ENCODE data around the gene PPFIA1. TPM values are rescaled to one million over a fixed set of nuclear protein-coding genes. Genes with fewer than 3 reads are reported as not detected.

Gene PPFIA1
- total RNA-seq, 2 donors from 2014 or later = 105 to 118 TPM

DNA sequence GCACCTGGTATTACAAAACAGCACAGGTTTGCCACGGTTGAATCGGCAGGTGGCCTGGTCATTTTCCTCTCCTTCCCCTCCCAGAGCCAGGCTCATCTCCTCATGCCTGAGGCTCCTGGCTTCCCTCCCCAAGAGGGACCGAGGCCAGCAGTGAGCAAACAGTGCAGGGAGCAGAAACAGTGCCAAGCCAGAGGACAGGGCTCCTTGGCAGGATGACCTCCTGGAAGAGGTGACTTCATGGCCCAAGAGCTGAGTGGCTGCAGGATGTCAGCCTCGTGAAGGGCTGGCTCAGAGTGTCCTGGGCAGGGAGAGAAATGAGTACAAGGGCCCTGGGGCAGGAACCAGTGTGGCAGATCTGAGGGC lies 22.8 kb upstream of the PPFIA1 start:
- peaks cover 66% of the 10 kb centered on the region for H3K4me1 Mint-ChIP-seq
- H3K4me3 Mint-ChIP-seq = no peak overlapping the region
- DNase-seq = no peak
- no peak overlapping the region for H3K9ac ChIP-seq (ENCODE audit: extremely low read depth, low read length, poor library complexity, severe bottlenecking)
- no peaks in the 10 kb centered on the region for H3K36me3 Mint-ChIP-seq (ENCODE audit: low read depth)
- TF ChIP-seq, protein P1, sequence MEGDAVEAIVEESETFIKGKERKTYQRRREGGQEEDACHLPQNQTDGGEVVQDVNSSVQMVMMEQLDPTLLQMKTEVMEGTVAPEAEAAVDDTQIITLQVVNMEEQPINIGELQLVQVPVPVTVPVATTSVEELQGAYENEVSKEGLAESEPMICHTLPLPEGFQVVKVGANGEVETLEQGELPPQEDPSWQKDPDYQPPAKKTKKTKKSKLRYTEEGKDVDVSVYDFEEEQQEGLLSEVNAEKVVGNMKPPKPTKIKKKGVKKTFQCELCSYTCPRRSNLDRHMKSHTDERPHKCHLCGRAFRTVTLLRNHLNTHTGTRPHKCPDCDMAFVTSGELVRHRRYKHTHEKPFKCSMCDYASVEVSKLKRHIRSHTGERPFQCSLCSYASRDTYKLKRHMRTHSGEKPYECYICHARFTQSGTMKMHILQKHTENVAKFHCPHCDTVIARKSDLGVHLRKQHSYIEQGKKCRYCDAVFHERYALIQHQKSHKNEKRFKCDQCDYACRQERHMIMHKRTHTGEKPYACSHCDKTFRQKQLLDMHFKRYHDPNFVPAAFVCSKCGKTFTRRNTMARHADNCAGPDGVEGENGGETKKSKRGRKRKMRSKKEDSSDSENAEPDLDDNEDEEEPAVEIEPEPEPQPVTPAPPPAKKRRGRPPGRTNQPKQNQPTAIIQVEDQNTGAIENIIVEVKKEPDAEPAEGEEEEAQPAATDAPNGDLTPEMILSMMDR (conservative IDR thresholded peaks at IDR 0.05) = no peak
- H3K27me3 Mint-ChIP-seq (ENCODE audit: insufficient read depth) = no peaks in the 10 kb centered on the region
- peaks cover 2% of the 10 kb centered on the region for H3K9me3 Mint-ChIP-seq
- no peaks in the 10 kb centered on the region for H3K27me3 ChIP-seq (ENCODE audit: control insufficient read depth, insufficient read depth, low read length, poor library complexity, severe bottlenecking)
- no peak overlapping the region for H3K4me3 ChIP-seq (ENCODE audit: low read length)
- H3K36me3 ChIP-seq (ENCODE audit: control insufficient read depth, insufficient read depth, low read length) = no peaks in the 10 kb centered on the region
- no peak overlapping the region for H3K27ac Mint-ChIP-seq
- WGBS, 2 experiments (ENCODE audit: insufficient coverage in 1 of 2, insufficient read length in 1 of 2) = 76 to 100% methylated on average over 2 to 4 of the region's 4 CpGs
- H3K27ac ChIP-seq (ENCODE audit: low read depth, low read length) = no peak overlapping the region
- peaks cover 20% of the 10 kb centered on the region for H3K4me1 ChIP-seq (ENCODE audit: control insufficient read depth, insufficient read depth, low read length)
- H3K9me3 ChIP-seq (ENCODE audit: control insufficient read depth, low read length) = no peaks in the 10 kb centered on the region

DNA sequence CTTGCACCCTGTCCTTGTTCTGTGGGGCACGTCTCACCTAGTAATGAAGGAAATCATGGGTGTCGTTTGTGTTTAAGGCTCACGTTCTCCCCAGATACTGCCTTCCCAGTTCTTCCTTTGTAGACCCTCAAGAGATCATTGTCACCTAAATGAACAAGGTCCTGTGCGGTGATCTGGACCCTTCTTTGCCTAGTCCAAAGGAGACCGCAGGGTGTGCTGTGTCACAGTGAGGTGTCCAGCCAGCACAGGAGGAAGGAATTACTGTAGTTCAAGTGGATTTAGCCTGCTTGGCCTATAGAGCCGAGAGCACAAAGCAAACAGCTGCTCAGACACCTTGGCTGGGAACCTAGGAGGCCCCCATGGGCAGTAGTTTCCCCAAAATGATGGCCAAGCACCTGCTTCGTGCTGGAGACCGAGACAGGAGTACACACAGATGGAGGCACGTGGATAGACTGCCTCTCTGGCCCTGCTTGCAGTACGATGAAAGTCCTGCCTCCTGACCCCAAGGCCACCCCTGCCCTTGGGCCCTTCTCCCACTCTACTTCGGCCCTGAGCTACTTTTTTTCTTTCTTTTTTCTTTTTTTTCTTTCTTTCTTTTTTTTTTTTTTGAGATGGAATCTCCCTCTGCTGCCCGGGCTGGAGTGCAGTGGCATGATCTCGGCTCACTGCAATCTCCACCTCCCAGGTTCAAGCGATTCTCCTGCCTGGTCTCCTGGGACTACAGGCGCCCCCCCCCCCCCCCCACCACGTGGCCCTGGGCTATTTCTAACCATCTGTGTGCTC lies 19.4 kb upstream of the PPFIA1 start:
- 84 to 88% methylated on average over 15 to 16 of the region's 16 CpGs for WGBS, 2 experiments (ENCODE audit: insufficient coverage in 1 of 2, insufficient read length in 1 of 2)
- Histone ChIP-seq H3K9me3 (ENCODE audit: control insufficient read depth, low read length) (no peaks in the 10 kb centered on the region), H3K36me3 (ENCODE audit: control insufficient read depth, insufficient read depth, low read length) (no peaks in the 10 kb centered on the region), H3K9ac (ENCODE audit: extremely low read depth, low read length, poor library complexity, severe bottlenecking) (no peak overlapping the region), H3K4me3 (ENCODE audit: low read length) (no peak overlapping the region), H3K27me3 (ENCODE audit: control insufficient read depth, insufficient read depth, low read length, poor library complexity, severe bottlenecking) (no peaks in the 10 kb centered on the region), H3K27ac (ENCODE audit: low read depth, low read length) (no peak overlapping the region), H3K4me1 (ENCODE audit: control insufficient read depth, insufficient read depth, low read length) (peaks cover 12% of the 10 kb centered on the region)
- TF ChIP-seq, protein P1 (conservative IDR thresholded peaks at IDR 0.05) = no peak
- Mint-ChIP-seq H3K27ac (peak overlapping the region; percentile 28), H3K4me3 (no peak overlapping the region), H3K36me3 (ENCODE audit: low read depth) (no peaks in the 10 kb centered on the region), H3K27me3 (ENCODE audit: insufficient read depth) (no peaks in the 10 kb centered on the region), H3K4me1 (peaks cover 51% of the 10 kb centered on the region), H3K9me3 (no peaks in the 10 kb centered on the region)
- no peak for DNase-seq

DNA sequence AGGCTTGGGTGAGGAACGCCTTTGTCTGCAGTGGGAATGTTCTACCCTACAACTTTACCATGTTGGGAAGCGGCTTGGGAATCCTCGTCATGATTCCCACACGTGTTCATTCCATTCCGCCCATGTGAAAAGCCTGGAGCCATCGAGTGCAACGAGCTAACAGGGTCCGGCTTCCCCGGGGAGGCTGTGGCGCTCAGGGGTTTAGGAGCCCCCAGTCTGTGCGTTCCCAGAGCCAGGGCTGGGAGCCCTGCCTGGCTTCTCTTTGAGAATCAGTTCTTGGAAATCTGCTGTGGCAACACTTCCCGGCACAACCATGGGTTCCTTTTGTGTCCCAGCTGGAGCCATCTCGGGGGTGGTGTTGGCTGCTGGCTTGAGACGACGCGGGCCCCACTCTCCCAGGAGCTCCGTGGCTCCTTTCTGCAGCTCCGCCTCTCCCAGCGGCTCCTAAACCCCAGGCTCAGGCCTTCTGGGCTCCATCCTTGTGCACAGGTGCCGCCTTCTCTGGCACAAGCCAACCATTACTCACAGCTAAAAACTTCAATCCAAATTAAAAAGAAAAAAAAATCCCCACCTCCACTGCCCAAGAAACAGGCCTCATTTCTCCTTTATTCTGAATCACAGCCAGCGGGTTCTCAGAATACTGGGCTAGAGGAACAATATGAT lies 18.7 kb upstream of the PPFIA1 start:
- TF ChIP-seq, protein P1 (conservative IDR thresholded peaks at IDR 0.05) = no peak
- no peaks in the 10 kb centered on the region for H3K9me3 ChIP-seq (ENCODE audit: control insufficient read depth, low read length)
- no peak overlapping the region for H3K4me3 ChIP-seq (ENCODE audit: low read length)
- H3K4me1 ChIP-seq (ENCODE audit: control insufficient read depth, insufficient read depth, low read length) = peaks cover 7% of the 10 kb centered on the region
- no peaks in the 10 kb centered on the region for H3K36me3 Mint-ChIP-seq (ENCODE audit: low read depth)
- H3K9me3 Mint-ChIP-seq = no peaks in the 10 kb centered on the region
- H3K4me1 Mint-ChIP-seq = peaks cover 47% of the 10 kb centered on the region
- H3K27ac Mint-ChIP-seq = peak overlapping the region; percentile 39
- 86 to 90% methylated on average over 14 to 21 of the region's 21 CpGs for WGBS, 2 experiments (ENCODE audit: insufficient coverage in 1 of 2, insufficient read length in 1 of 2)
- H3K4me3 Mint-ChIP-seq = no peak overlapping the region
- DNase-seq = no peak
- no peaks in the 10 kb centered on the region for H3K36me3 ChIP-seq (ENCODE audit: control insufficient read depth, insufficient read depth, low read length)
- H3K27me3 Mint-ChIP-seq (ENCODE audit: insufficient read depth) = no peaks in the 10 kb centered on the region
- H3K9ac ChIP-seq (ENCODE audit: extremely low read depth, low read length, poor library complexity, severe bottlenecking) = no peak overlapping the region
- no peaks in the 10 kb centered on the region for H3K27me3 ChIP-seq (ENCODE audit: control insufficient read depth, insufficient read depth, low read length, poor library complexity, severe bottlenecking)
- no peak overlapping the region for H3K27ac ChIP-seq (ENCODE audit: low read depth, low read length)
